ENCODE measurements around the gene PRSS22.

DNA sequence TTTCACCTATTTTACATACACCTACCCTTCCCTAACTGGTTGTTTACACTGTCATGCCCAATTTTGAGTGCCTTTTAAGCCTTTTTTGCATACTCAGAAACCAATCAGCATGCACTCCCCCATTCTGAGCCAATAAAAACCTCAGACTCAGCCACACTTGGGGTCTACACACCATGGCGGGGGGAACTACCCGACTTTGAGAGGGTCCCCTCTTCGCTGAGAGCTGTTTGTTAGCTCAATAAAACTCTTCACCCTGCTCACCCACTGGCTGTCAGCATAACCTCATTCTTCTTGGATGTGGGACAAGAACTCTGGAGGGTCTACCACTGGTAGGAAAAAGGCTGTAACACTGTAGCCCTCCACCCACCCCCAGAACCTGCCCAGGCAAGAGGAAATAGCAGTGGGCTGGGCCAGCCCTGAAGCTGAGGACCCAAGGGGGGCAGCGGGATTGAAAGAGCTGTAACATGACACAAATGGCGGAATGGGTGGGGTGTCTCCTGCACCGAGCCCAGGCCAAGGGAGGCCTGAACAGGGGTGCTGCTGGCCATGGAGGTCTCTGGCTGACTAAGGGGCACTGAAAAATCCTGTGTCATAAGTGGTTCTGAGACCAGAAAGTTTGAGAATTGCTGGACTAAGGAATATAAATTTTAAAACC lies 22.0 kb upstream of the PRSS22 start:
- TF ChIP-seq, protein P1, sequence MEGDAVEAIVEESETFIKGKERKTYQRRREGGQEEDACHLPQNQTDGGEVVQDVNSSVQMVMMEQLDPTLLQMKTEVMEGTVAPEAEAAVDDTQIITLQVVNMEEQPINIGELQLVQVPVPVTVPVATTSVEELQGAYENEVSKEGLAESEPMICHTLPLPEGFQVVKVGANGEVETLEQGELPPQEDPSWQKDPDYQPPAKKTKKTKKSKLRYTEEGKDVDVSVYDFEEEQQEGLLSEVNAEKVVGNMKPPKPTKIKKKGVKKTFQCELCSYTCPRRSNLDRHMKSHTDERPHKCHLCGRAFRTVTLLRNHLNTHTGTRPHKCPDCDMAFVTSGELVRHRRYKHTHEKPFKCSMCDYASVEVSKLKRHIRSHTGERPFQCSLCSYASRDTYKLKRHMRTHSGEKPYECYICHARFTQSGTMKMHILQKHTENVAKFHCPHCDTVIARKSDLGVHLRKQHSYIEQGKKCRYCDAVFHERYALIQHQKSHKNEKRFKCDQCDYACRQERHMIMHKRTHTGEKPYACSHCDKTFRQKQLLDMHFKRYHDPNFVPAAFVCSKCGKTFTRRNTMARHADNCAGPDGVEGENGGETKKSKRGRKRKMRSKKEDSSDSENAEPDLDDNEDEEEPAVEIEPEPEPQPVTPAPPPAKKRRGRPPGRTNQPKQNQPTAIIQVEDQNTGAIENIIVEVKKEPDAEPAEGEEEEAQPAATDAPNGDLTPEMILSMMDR (conservative IDR thresholded peaks at IDR 0.05; ENCODE audit: low read length): no peak
- TF ChIP-seq EZH2phosphoT487 (IDR thresholded peaks at IDR 0.05; ENCODE audit: borderline replicate concordance, low read depth, low read length): no peak
